ENCODE data around the gene THAP7. TPM values are rescaled to one million over a fixed set of nuclear protein-coding genes. Genes with fewer than 3 reads are reported as not detected.
A peak's percentile ranks its signal among the peaks of the same experiment; 100 is the strongest.

The THAP7 gene
- total and polyA plus RNA-seq, 9 of the 15 experiments (the other 6 are each of a cell fraction or from before 2014, with no cell fraction given), result 7.9 to 263 (median 84.1) TPM

DNA sequence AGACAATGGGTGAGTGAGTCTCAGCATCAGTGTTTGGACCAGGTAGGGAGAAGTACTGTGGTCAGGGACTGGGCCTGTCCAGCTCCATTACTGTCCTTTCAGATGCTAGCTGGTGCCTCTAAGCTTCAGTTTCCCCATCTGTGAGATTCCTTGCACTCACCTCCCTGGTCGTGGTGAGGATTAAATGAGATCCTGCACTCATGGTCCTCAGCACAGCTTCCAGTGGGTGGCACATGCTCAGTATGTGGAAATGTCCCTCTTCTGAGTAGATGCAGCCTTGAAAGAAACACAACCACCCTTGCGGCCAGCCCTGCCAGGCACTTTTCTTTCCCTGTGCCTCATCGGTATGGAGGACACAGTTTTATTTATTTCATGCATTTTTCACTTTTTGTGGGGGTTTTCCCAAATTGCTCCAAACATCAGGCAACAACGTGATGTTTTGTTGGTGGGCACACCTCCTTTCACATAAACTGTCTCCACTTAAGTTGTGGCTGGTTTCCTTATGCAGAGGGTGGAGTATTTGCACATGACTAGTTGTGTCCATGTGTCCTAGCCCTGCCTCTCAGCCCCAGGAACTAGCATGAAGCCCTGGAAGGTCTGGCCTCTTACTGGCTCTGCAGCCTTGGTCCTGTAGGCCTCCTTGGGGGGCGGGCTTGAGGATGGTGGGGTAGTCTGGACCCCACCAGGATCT lies 18.7 kb downstream of the THAP7 start (continued):
- no peak for TF ChIP-seq CXXC5 (CRISPR knock-in tag; IDR thresholded peaks at IDR 0.05)
- TF ChIP-seq PPARD (CRISPR knock-in tag; IDR thresholded peaks at IDR 0.05), result 0 out of 2 replicates have a peak, but pooled peaks have one; percentile 11
- TF ChIP-seq ZBTB5 (IDR thresholded peaks at IDR 0.05), result no peak
- TF ChIP-seq HDAC3 (IDR thresholded peaks at IDR 0.05; ENCODE audit: borderline replicate concordance, partially characterized antibody), result no peak
- no peak for TF ChIP-seq EP300 (IDR thresholded peaks at IDR 0.05; ENCODE audit: low read length)
- TF ChIP-seq, protein P1, sequence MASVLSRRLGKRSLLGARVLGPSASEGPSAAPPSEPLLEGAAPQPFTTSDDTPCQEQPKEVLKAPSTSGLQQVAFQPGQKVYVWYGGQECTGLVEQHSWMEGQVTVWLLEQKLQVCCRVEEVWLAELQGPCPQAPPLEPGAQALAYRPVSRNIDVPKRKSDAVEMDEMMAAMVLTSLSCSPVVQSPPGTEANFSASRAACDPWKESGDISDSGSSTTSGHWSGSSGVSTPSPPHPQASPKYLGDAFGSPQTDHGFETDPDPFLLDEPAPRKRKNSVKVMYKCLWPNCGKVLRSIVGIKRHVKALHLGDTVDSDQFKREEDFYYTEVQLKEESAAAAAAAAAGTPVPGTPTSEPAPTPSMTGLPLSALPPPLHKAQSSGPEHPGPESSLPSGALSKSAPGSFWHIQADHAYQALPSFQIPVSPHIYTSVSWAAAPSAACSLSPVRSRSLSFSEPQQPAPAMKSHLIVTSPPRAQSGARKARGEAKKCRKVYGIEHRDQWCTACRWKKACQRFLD (CRISPR knock-in tag; IDR thresholded peaks at IDR 0.05), result no peak
- TF ChIP-seq CTCF (IDR thresholded peaks at IDR 0.05 in 2 of 3, conservative IDR thresholded peaks at IDR 0.05 in 1 of 3; ENCODE audit: insufficient read depth in 2 of 3, low read depth in 1 of 3, low read length in 3 of 3), result 0 out of 6 replicates have a peak, but pooled peaks of 1 of the 3 experiments have one; percentile 3
- TF ChIP-seq, protein P2, sequence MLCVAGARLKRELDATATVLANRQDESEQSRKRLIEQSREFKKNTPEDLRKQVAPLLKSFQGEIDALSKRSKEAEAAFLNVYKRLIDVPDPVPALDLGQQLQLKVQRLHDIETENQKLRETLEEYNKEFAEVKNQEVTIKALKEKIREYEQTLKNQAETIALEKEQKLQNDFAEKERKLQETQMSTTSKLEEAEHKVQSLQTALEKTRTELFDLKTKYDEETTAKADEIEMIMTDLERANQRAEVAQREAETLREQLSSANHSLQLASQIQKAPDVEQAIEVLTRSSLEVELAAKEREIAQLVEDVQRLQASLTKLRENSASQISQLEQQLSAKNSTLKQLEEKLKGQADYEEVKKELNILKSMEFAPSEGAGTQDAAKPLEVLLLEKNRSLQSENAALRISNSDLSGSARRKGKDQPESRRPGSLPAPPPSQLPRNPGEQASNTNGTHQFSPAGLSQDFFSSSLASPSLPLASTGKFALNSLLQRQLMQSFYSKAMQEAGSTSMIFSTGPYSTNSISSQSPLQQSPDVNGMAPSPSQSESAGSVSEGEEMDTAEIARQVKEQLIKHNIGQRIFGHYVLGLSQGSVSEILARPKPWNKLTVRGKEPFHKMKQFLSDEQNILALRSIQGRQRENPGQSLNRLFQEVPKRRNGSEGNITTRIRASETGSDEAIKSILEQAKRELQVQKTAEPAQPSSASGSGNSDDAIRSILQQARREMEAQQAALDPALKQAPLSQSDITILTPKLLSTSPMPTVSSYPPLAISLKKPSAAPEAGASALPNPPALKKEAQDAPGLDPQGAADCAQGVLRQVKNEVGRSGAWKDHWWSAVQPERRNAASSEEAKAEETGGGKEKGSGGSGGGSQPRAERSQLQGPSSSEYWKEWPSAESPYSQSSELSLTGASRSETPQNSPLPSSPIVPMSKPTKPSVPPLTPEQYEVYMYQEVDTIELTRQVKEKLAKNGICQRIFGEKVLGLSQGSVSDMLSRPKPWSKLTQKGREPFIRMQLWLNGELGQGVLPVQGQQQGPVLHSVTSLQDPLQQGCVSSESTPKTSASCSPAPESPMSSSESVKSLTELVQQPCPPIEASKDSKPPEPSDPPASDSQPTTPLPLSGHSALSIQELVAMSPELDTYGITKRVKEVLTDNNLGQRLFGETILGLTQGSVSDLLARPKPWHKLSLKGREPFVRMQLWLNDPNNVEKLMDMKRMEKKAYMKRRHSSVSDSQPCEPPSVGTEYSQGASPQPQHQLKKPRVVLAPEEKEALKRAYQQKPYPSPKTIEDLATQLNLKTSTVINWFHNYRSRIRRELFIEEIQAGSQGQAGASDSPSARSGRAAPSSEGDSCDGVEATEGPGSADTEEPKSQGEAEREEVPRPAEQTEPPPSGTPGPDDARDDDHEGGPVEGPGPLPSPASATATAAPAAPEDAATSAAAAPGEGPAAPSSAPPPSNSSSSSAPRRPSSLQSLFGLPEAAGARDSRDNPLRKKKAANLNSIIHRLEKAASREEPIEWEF (CRISPR knock-in tag; IDR thresholded peaks at IDR 0.05), result no peak
- TF ChIP-seq ZNF639 (CRISPR knock-in tag; conservative IDR thresholded peaks at IDR 0.05 in 1 of 2, IDR thresholded peaks at IDR 0.05 in 1 of 2), result no peak
- TF ChIP-seq ZFP1 (CRISPR knock-in tag; IDR thresholded peaks at IDR 0.05), result 0 out of 2 replicates have a peak, but pooled peaks have one; percentile 3
- TF ChIP-seq ZNF316 (IDR thresholded peaks at IDR 0.05), result no peak
- TF ChIP-seq E2F3 (CRISPR knock-in tag; IDR thresholded peaks at IDR 0.05), result no peak
- TF ChIP-seq KLF13 (tag; IDR thresholded peaks at IDR 0.05; ENCODE audit: borderline replicate concordance, low read depth), result 0 out of 2 replicates have a peak, but pooled peaks have one; percentile 29
- TF ChIP-seq ZNF695 (CRISPR knock-in tag; IDR thresholded peaks at IDR 0.05), result 0 out of 2 replicates have a peak, but pooled peaks have one; percentile 17
